Panc1 (cell line): ENCODE measurements around the gene MAP1LC3C. TPM values are rescaled to one million over a fixed set of nuclear protein-coding genes. Genes with fewer than 3 reads are reported as not detected.

Experiments
- ATAC-seq: fragments of 200-7000 bp; cut with Tn5 transposase; 2 replicates; pipeline ENCODE4 v1.9.1; 2020; ENCODE audit warnings: mild to moderate bottlenecking, moderate library complexity
- BruUV-seq: library from RNA; stranded (reverse); fragments of 400-500 nt; replicated peaks from 2 replicates; lab custom pipeline; 2021; lab: Mats Ljungman, UMichigan
- CTCF ChIA-PET: fragments of 300-600 bp; sonication (Branson Sonifier 250); formaldehyde crosslinking; loops from one replicate; lab custom pipeline; 2022; ENCODE audit warnings: antibody characterized with exemption; lab: Charles Lee
- POLR2A ChIA-PET: fragments of 300-600 bp; sonication (Branson Sonifier 250); formaldehyde crosslinking; loops from one replicate; lab custom pipeline; 2022; ENCODE audit warnings: antibody characterized with exemption; lab: Charles Lee
- DNase-seq: peaks from one replicate; pipeline ENCODE4 v3.0.0-alpha.2; 2010; ENCODE audit warnings: low read depth, low spot score
- H3K27ac ChIP-seq: 2 replicates; pipeline ENCODE4 v1.5.1; 2011; ENCODE audit warnings: mild to moderate bottlenecking, low read length, inconsistent platforms
- H3K27me3 ChIP-seq: fragments of 200-500 bp; sonication (Bioruptor generic); 2 replicates; pipeline ENCODE4 v1.6.0; 2014; ENCODE audit warnings: low read length, inconsistent platforms; ENCODE audit not compliant: control insufficient read depth, insufficient read depth
- H3K36me3 ChIP-seq: fragments of 200-500 bp; sonication (Bioruptor generic); 2 replicates; pipeline ENCODE4 v1.5.1; 2014; ENCODE audit warnings: inconsistent platforms, mild to moderate bottlenecking, low read length, moderate library complexity; ENCODE audit not compliant: control insufficient read depth, insufficient read depth
- H3K4me1 ChIP-seq: 2 replicates; pipeline ENCODE4 v1.5.1; 2011; ENCODE audit warnings: inconsistent platforms, mild to moderate bottlenecking, low read length, moderate library complexity; ENCODE audit not compliant: control insufficient read depth, insufficient read depth
- H3K4me3 ChIP-seq, 2 experiments: 2 replicates each; pipeline ENCODE4 v1.5.1; 2011 to 2012; ENCODE audit warnings: low read depth in 2 of 2, low read length in 2 of 2, mild to moderate bottlenecking in 2 of 2, inconsistent platforms in 1 of 2, moderate library complexity in 1 of 2
- H3K9me3 ChIP-seq: fragments of 200-500 bp; sonication (Bioruptor generic); 2 replicates; pipeline ENCODE4 v1.5.1; 2014; ENCODE audit warnings: low read depth, mild to moderate bottlenecking, inconsistent platforms, low read length, moderate library complexity; ENCODE audit not compliant: control insufficient read depth, insufficient read depth
- POLR2AphosphoS5 ChIP-seq: IDR thresholded peaks from 2 replicates; pipeline ENCODE4 v1.6.1; 2012; ENCODE audit warnings: mild to moderate bottlenecking, low read depth, low read length, moderate library complexity
- SIN3A ChIP-seq: IDR thresholded peaks from 2 replicates; pipeline ENCODE4 v1.6.1; 2012; ENCODE audit warnings: low read depth, mild to moderate bottlenecking, low read length, moderate library complexity, borderline replicate concordance; ENCODE audit not compliant: insufficient read depth
- TCF7L2 ChIP-seq: IDR thresholded peaks from 2 replicates; pipeline ENCODE4 v1.6.1; 2011; ENCODE audit warnings: mild to moderate bottlenecking, low read depth, low read length, inconsistent platforms
- in situ Hi-C: cut with HindIII; loops from 2 replicates; pipeline ENCODE4 v1.10.0; 2016; ENCODE audit warnings: low sequenced_read_pairs, low pct_unique_long_range_greater_than_20kb
- intact Hi-C: fragments of 100-400 bp; cut with micrococcal nuclease; formaldehyde crosslinking; loops from one replicate; pipeline ENCODE4 v1.10.0; 2022; ENCODE audit not compliant: unreplicated experiment
- total RNA-seq: library from RNA; stranded (reverse); gene quantifications from one replicate; pipeline ENCODE4 v1.2.1, GENCODE V29; 2021; ENCODE audit not compliant: unreplicated experiment
- TF ChIP-seq, protein P1 (sequence below): fragments of 450-650 bp; IDR thresholded peaks from 2 replicates; pipeline ENCODE4 v1.5.1; 2017; ENCODE audit warnings: mild to moderate bottlenecking
- TF ChIP-seq, protein P2 (sequence below), 2 experiments: IDR thresholded peaks; 2 replicates each; pipeline ENCODE4 v1.6.1; 2011 to 2012; ENCODE audit warnings: low read depth in 2 of 2, control low read depth in 1 of 2, low read length in 1 of 2, mild to moderate bottlenecking in 1 of 2, moderate library complexity in 1 of 2; ENCODE audit not compliant: insufficient read depth in 1 of 2

MAP1LC3C gene
- total RNA-seq, 1 experiment from 2014 or later, result 0.21 TPM

DNA sequence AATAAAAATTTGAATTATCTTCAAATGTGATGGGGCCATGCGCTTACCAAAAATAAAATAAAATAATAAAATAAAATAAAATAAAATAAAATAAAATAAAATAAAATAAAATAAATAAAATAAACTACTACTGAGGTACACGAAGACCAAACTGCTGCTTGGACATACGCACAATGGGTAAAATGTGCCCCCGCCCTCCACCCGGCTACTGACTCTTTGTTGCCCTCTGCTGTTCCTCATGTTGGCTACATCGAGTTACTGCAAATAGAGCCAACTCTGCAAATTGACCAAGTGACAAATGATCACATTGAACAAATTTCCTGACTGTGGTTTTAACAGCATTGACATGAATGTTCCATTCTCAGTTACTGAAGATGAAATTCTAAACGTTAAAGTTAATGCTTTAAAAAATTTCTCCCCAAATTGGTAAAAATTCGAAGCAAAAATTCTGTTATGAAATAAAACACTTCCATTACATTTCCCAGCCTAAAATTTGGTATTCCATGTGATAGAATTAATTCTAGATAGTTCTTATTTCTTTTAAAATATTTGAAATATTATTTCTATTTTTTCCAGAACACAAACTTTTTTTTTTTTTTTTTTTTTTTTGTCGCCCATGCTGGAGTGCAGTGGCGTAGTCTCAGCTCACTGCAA, 18.8 kb upstream of the MAP1LC3C start:
- Histone ChIP-seq H3K36me3 (no peaks in the 10 kb centered on the region), H3K4me1 (no peaks in the 10 kb centered on the region), H3K4me3 (no peak overlapping the region), H3K27ac (no peak overlapping the region), H3K9me3 (no peaks in the 10 kb centered on the region), H3K27me3 (no peaks in the 10 kb centered on the region)
- POLR2A ChIA-PET, result no interaction called here
- CTCF ChIA-PET, result no interaction called here
- TF ChIP-seq TCF7L2 (no peak), POLR2AphosphoS5 (no peak), SIN3A (no peak)
- TF ChIP-seq, protein P1, sequence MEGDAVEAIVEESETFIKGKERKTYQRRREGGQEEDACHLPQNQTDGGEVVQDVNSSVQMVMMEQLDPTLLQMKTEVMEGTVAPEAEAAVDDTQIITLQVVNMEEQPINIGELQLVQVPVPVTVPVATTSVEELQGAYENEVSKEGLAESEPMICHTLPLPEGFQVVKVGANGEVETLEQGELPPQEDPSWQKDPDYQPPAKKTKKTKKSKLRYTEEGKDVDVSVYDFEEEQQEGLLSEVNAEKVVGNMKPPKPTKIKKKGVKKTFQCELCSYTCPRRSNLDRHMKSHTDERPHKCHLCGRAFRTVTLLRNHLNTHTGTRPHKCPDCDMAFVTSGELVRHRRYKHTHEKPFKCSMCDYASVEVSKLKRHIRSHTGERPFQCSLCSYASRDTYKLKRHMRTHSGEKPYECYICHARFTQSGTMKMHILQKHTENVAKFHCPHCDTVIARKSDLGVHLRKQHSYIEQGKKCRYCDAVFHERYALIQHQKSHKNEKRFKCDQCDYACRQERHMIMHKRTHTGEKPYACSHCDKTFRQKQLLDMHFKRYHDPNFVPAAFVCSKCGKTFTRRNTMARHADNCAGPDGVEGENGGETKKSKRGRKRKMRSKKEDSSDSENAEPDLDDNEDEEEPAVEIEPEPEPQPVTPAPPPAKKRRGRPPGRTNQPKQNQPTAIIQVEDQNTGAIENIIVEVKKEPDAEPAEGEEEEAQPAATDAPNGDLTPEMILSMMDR, result peak; percentile 83
- TF ChIP-seq, protein P2, sequence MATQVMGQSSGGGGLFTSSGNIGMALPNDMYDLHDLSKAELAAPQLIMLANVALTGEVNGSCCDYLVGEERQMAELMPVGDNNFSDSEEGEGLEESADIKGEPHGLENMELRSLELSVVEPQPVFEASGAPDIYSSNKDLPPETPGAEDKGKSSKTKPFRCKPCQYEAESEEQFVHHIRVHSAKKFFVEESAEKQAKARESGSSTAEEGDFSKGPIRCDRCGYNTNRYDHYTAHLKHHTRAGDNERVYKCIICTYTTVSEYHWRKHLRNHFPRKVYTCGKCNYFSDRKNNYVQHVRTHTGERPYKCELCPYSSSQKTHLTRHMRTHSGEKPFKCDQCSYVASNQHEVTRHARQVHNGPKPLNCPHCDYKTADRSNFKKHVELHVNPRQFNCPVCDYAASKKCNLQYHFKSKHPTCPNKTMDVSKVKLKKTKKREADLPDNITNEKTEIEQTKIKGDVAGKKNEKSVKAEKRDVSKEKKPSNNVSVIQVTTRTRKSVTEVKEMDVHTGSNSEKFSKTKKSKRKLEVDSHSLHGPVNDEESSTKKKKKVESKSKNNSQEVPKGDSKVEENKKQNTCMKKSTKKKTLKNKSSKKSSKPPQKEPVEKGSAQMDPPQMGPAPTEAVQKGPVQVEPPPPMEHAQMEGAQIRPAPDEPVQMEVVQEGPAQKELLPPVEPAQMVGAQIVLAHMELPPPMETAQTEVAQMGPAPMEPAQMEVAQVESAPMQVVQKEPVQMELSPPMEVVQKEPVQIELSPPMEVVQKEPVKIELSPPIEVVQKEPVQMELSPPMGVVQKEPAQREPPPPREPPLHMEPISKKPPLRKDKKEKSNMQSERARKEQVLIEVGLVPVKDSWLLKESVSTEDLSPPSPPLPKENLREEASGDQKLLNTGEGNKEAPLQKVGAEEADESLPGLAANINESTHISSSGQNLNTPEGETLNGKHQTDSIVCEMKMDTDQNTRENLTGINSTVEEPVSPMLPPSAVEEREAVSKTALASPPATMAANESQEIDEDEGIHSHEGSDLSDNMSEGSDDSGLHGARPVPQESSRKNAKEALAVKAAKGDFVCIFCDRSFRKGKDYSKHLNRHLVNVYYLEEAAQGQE (IDR thresholded peaks at IDR 0.05; ENCODE audit: insufficient read depth in 1 of 2, low read depth in 2 of 2, low read length in 1 of 2), result no peak
- intact Hi-C loops, result no loop called here
- peak; percentile 13 for DNase-seq
- in situ Hi-C loops, result no loop called here
- no peak for ATAC-seq
- no TSS peak for BruUV-seq

DNA sequence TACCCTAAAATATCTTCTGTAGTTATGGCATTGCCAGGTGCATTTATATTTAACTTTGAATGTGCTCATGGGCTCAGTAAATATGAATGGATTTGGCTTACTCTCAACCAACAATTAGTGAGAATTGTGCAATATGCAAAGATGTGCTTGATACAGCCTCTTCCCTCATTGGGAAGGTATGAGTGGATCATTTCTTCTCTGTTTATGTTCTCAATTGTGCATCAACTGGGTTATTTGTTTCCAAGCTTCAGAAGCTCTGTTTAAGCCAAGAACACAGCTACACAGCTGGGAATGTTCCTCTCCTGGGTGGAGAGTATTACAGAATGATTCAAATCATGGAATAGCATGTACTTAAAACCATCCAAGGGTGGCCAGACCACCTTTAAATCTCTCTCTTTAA, 17.6 kb upstream of the MAP1LC3C start:
- Histone ChIP-seq H3K4me3 (no peak overlapping the region), H3K36me3 (no peaks in the 10 kb centered on the region), H3K4me1 (no peaks in the 10 kb centered on the region), H3K27me3 (no peaks in the 10 kb centered on the region), H3K9me3 (no peaks in the 10 kb centered on the region), H3K27ac (no peak overlapping the region)
- DNase-seq (no peak), ATAC-seq (no peak)
- POLR2A ChIA-PET, result no interaction called here
- TF ChIP-seq POLR2AphosphoS5 (no peak), TCF7L2 (no peak)
- no TSS peak for BruUV-seq
- intact Hi-C loops (no loop called here), in situ Hi-C loops (no loop called here)
- CTCF ChIA-PET, result no interaction called here

DNA sequence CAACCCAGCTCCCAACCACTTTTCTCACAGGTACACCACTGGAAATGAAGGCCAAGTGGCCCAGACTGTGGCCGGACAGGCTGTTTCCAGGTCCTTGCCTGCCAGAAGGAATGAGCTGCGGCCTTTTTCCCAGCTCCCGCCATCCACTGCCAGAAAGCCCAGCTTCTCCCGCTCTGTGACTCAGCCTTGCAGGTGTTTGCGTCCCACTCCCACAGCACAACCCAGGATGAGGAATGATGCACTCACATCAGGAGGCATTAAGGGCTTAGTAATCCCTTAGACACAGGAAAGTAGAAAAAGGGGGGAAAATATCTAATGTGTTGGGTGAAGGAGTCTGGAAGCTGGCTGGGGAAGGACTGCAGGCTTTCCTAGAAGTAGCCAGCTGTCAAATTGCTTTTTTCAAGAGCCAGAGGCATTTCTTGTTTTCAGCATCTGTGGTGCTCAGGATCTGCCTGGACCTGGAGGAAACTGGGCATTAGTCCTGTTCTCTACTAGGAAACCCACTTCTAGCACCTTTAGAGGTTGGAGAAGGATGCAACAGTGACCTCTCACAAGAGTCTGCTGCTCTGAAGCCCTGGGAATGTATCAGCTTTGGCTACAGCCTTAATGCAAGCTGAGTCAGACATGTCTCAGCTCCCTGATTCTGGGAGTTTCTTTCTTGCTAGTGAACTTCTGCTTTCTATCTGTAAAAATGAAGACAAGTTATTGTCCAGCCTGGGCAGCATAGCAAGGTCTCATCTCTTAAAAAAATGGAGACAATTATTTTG, 13.2 kb upstream of the MAP1LC3C start:
- no peaks in the 10 kb centered on the region for H3K27me3 ChIP-seq
- POLR2A ChIA-PET, result no interaction called here
- in situ Hi-C loops (no loop called here), intact Hi-C loops (no loop called here)
- TF ChIP-seq, protein P1, result no peak
- TF ChIP-seq, protein P2 (IDR thresholded peaks at IDR 0.05; ENCODE audit: insufficient read depth in 1 of 2, low read depth in 2 of 2, low read length in 1 of 2), result no peak
- TF ChIP-seq SIN3A (no peak), TCF7L2 (no peak), POLR2AphosphoS5 (no peak)
- BruUV-seq, result no TSS peak
- CTCF ChIA-PET, result no interaction called here
- DNase-seq (no peak), ATAC-seq (0 out of 2 replicates have a peak, but pooled peaks have one; percentile 30)
- no peak overlapping the region for H3K4me3 ChIP-seq
- no peaks in the 10 kb centered on the region for H3K9me3 ChIP-seq
- H3K36me3 ChIP-seq, result no peaks in the 10 kb centered on the region
- H3K27ac ChIP-seq, result no peak overlapping the region
- no peaks in the 10 kb centered on the region for H3K4me1 ChIP-seq
